ENCODE results near the gene KIAA1671.

The KIAA1671 gene

GRCh38 chr22:25119609-25120008 lies 167.1 kb downstream of the KIAA1671 start:
- DNase-seq (ENCODE audit: low spot score), result no peak

GRCh38 chr22:25120093-25120561 lies 167.6 kb downstream of the KIAA1671 start:
- DNase-seq (ENCODE audit: low spot score), result peak; percentile 33

DNA sequence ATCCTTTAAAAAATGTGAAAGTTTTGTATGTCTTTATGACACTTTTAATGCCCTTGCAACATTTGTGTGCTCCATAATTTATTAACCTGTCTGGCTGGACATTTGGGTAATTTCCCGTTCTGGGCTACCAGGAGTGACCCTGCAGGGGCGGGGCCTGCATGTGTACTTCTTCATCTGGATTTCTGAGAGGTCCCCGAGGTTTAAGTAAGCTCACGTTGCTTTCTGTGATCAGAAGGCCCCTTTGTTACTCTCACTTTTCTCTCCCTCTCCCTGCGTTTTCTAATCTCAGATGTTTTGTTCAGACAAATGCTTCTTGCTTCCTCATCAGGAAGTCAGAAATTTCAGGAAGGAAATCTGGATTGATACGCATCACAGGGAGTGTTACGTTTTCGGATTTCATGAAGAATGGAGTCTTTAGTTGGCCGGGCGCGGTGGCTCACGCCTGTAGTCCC lies 168.3 kb downstream of the KIAA1671 start:
- DNase-seq (ENCODE audit: low spot score), result no peak

GRCh38 chr22:25122136-25122764 lies 169.7 kb downstream of the KIAA1671 start:
- no peak for DNase-seq (ENCODE audit: low spot score)

GRCh38 chr22:25123677-25124076 lies 171.2 kb downstream of the KIAA1671 start:
- DNase-seq (ENCODE audit: low spot score), result no peak

- DNase-seq (ENCODE audit: low spot score), result no peak
These were observed 173.3 kb downstream of the KIAA1671 start for GRCh38 chr22:25125693-25126357.

DNA sequence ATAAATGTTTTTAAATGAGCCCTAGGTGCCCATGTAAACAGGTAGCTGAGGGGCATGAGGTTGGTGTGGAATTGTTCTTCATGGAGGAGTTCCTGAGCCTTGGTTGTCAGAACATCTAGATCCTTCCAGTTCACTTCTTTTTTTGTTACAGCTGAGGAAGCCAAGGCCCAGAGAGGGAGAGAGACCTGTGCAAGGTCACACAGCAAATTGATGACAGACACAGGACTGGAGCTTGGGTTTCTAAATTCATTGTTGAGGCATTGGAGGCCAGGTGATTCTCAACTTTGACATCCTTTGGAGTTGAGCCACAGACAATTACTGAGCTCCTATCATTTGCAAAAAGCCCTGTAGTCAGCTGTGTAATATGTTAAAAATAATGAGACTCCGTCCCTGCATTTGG lies 174.0 kb downstream of the KIAA1671 start:
- DNase-seq (ENCODE audit: low spot score), result no peak

- no peak for DNase-seq (ENCODE audit: low spot score)
These were observed 174.8 kb downstream of the KIAA1671 start for GRCh38 chr22:25127318-25127717.

GRCh38 chr22:25130462-25130861 lies 177.9 kb downstream of the KIAA1671 start:
- no peak for DNase-seq (ENCODE audit: low spot score)

DNA sequence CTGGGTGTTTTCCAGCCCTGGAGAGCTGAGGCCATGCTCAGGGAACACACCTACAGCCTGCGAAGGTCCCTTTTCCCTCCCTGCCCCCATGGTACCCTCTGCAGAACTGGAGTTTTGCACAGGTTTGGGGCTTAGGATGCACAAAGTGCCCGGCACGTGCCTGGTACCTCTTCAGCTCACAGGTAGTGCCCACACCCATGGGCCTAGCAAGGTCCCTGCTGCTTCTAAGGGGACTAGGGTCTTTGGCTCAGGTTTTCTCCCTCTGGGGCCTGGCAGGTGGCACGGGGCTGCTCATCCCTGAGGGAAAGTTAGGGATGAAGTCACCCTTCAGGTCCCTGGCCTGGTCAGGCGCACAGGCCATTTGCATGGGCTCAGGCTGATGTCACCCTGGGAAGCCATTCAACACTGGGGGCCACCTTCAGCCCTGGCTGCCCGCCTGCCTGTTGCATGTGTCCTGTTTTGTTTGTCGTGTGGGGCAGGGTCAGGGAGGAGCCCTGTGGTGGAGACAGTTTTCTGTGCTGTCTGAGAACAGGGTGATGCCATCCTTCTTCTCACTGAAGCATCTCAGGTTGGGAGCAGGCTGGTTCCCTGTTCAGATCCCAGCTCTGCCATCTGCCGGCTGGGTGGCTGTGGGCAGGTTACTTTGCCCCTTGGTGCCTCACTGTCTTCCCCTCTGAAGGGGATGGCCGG lies 178.8 kb downstream of the KIAA1671 start:
- DNase-seq (ENCODE audit: low spot score), result no peak

DNA sequence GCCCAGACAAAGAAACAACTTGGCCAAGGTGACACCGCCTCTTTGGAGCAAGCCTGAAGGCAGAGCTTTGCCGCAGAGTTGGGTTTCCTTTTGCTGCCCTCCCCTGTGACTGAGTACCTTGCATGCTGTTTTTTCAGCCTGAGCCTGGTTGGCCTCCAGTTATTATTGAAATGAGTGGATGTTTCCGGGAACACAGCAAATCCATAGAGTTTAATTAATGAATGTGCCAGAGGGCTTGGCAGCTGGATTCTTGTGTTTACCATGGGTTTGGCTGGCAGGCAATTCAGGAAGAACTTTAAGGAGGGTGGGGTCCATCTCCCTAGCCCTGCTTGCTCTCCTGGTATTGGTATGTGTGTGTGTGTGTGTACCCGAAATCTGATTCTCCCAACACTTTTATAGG lies 181.5 kb downstream of the KIAA1671 start:
- DNase-seq (ENCODE audit: low spot score), result no peak

- DNase-seq (ENCODE audit: low spot score), result no peak
These were observed 181.9 kb downstream of the KIAA1671 start for GRCh38 chr22:25134451-25134850.

DNA sequence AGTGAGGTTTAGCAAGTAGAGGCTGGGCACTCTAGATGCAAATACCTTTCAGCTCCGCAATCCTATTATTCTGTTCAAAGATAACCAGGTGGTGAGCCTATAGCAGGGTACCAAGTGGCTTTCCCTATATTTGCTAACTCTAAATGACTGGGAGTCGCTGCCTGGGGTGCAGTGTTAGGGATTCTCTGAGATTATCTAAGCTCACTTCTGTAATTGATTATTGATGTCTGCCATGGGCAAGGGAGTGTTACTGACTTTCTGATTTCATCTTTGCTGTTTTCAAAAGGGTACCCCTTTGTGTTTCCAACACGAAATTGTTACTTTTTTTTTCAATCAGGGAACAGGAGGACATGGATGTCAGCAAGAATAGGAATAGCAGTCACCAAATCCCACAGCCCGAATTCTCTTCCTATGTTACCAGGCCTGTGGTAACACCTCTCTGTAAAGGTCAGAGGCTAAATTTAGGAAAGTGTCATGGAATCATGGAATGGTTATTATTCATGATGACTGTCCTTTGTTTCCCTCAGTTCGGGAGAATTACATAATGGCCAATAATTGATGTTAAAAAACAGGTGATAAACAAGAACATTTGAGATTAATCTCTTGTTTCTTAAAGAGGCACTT lies 184.5 kb downstream of the KIAA1671 start:
- DNase-seq (ENCODE audit: low spot score), result no peak

DNA sequence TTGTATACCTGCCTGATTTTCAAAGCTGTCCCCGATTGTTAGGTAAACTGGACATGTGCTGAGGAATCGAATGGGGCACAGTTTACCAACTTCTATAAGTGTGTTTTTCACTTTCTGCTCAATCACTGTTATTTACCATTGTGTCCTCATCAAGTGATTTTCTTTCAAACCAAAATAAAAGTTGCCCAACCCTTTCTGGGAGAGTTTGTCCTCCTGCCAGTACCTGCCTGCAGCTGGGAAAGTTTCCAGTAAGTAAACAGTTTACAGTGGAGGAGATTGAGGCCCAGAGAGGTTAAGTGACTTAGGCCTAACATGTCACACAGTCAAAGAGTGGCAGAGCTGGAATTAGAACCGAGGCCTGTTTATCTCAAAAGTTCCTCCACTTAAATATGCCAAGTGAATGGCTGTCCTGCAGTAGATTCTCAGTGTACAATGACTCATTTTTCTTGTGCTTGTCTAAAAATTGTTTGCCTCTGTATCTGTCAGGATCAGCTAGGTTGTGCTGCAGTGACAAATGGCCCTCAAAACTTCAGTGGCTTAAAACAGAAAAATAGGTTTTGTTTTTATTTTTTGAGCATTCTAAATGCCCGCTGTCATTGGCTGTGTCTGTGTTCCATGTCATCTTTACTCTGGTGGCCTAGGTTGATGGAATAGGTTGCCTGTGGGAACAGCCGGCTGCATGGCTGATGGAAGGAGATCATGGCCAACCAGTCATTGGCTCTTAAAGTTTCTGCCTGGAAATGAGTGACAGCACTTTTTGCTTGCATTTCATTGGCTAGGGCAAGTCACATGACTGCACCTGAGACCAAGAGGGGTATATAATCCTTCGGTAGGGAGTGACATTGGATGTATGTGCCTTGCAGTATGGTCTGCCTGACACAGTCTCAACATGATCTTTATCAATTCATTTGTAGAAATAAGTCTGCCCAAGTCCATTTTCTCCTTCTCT lies 185.3 kb downstream of the KIAA1671 start:
- DNase-seq (ENCODE audit: low spot score), result no peak

- DNase-seq (ENCODE audit: low spot score), result no peak
These were observed 186.5 kb downstream of the KIAA1671 start for GRCh38 chr22:25139062-25139461.

- DNase-seq (ENCODE audit: low spot score), result no peak
These were observed 189.6 kb downstream of the KIAA1671 start for GRCh38 chr22:25142102-25142501.

DNA sequence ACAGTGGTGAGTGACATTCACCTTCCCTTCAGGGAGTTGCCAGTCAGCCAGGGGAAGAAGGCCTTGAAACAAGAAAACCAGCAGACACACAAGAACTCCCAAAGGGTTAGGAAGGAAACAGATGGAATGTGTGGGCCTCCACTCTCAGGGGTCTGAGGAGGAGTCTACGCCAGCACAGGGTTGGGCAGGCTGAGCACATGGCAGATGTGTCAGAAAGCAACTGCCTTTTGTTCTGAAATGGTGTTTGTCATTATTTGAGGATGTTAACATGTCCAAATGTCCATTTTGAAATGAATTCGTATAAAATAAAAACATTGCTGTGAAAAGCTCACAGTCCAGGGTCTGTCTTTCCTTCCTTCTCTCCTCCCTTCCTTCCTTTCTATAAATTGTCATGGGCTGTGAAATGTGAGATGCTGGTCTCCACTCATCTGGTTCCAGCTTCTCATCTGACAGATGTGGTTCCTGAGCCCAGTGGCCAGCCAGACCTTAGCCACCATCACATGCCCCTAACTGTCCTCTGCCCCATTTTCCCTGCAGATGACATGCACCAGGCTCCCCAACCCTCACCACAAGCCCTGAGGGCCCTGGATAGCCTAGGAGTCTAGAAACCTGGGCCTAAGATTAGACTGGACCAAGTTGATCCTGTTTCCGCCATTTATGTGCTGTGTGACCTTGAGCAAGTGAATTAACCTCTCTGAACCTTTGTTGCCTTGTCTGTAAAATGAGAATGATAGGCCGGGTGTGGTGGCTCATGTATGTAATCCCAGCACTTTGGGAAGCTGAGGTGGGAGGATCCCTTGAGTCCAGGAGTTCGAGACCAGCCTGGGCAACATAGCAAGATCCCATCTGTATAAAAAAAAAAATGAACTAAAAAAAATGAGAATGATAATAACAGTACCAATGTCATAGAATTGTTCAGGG lies 190.9 kb downstream of the KIAA1671 start:
- no peak for DNase-seq (ENCODE audit: low spot score)

- no peak for DNase-seq (ENCODE audit: low spot score)
These were observed 192.0 kb downstream of the KIAA1671 start for GRCh38 chr22:25144522-25144921.

DNA sequence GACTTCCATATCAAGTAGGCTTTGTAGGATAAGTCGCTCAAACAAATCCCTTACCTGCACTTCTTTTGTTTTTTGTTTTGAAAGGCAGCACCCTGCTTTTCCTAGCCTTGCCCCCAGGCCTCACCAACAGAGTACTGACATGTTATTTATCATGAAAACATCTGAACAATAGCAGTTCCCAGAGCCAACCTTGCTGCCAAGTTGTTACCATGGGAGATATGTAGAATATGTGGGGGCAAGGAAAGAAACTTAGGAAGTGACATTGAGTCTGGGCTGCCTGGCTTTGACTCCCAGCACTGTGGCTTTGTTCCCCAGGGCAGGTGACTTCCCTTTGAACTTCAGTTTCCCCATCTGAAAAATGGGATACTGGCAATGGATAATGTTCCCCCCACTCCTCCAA lies 193.8 kb downstream of the KIAA1671 start:
- DNase-seq (ENCODE audit: low spot score), result no peak

DNA sequence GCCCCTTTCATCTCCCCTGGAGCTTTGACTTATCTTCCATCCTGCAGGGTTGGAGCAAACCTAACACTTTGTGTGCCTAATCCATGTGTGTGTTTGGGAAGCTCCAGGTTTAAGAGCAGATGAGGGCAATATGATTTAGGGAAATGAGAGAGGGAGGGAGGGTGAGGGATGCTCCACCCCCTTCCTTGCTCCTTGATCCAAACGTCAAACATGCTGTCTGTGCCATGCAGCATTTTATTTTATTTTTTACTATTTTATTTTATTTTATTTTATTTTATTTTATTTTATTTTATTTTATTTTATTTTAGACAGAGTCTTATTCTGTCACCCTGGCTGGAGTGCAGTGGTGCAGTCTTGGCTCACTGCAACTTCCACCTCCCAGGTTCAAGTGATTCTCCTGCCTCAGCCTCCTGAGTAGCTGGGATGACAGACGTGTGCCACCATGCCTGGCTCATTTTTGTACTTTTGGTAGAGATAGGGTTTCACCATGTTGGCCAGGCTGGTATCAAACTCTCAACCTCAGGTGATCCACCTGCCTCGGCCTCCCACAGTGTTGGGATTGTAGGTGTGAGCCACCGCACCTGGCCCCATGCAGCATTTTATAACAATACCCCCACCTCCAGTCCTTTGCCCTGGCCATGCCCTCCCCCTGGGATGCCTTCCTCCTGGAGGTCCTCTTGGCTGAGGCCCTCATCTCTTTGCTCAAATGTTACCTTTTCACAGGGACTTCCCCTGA lies 194.6 kb downstream of the KIAA1671 start:
- DNase-seq (ENCODE audit: low spot score), result no peak

All from HuH-7.5 (cell line).